SK-N-SH treated with all-trans-retinoic acid at 6 μM for 48 hours (cell line): ENCODE data around the gene BMPR2.

Source experiments
- ATAC-seq: fragments of 200-7000 bp; cut with Tn5 transposase; 3 replicates; pipeline ENCODE4 v1.9.1; 2020; ENCODE audit warnings: mild to moderate bottlenecking, moderate library complexity
- ARNTL ChIP-seq: fragments of 450-650 bp; formaldehyde crosslinking; IDR thresholded peaks from 2 replicates; pipeline ENCODE4 v1.5.0; 2020; ENCODE audit warnings: low read depth, mild to moderate bottlenecking, moderate library complexity, borderline replicate concordance
- ESRRG ChIP-seq: fragments of 250-450 bp; sonication (Bioruptor Pico); IDR thresholded peaks from 2 replicates; pipeline ENCODE4 v1.6.1; 2021; ENCODE audit warnings: mild to moderate bottlenecking
- GLIS3 ChIP-seq: fragments of 250-450 bp; sonication (Bioruptor Pico); IDR thresholded peaks from 2 replicates; pipeline ENCODE4 v1.5.0; 2020; ENCODE audit warnings: mild to moderate bottlenecking, moderate library complexity
- ISL1 ChIP-seq: fragments of 250-450 bp; sonication (Bioruptor Pico); IDR thresholded peaks from 2 replicates; pipeline ENCODE4 v2.1.2; 2022; ENCODE audit warnings: mild to moderate bottlenecking, moderate library complexity
- OSR1 ChIP-seq: fragments of 250-450 bp; sonication (Bioruptor Pico); IDR thresholded peaks from 2 replicates; pipeline ENCODE4 v1.8.0; 2022; ENCODE audit warnings: moderate library complexity, mild to moderate bottlenecking, inconsistent platforms
- PATZ1 ChIP-seq: fragments of 250-450 bp; sonication (Bioruptor Pico); IDR thresholded peaks from 2 replicates; pipeline ENCODE4 v1.8.0; 2020; ENCODE audit warnings: mild to moderate bottlenecking, moderate library complexity, borderline replicate concordance
- POU6F1 ChIP-seq: fragments of 250-450 bp; sonication (Bioruptor Pico); IDR thresholded peaks from 2 replicates; pipeline ENCODE4 v1.8.0; 2021; ENCODE audit warnings: low read depth, mild to moderate bottlenecking, moderate library complexity, borderline replicate concordance
- PPARA ChIP-seq: fragments of 250-450 bp; sonication (Bioruptor Pico); IDR thresholded peaks from 2 replicates; pipeline ENCODE4 v1.5.0; 2020; ENCODE audit warnings: mild to moderate bottlenecking, borderline replicate concordance
- RARB ChIP-seq: fragments of 250-450 bp; sonication (Bioruptor Pico); IDR thresholded peaks from 2 replicates; pipeline ENCODE4 v1.8.0; 2021; ENCODE audit warnings: mild to moderate bottlenecking, moderate library complexity
- SNAI2 ChIP-seq: fragments of 250-450 bp; sonication (Bioruptor Pico); IDR thresholded peaks from 2 replicates; pipeline ENCODE4 v1.5.0; 2020; ENCODE audit warnings: mild to moderate bottlenecking, moderate library complexity
- TCF4 ChIP-seq: fragments of 250-450 bp; sonication (Bioruptor Pico); IDR thresholded peaks from 2 replicates; pipeline ENCODE4 v1.8.0; 2021; ENCODE audit warnings: mild to moderate bottlenecking, moderate library complexity, borderline replicate concordance
- TOX ChIP-seq: fragments of 250-450 bp; sonication (Bioruptor Pico); IDR thresholded peaks from 2 replicates; pipeline ENCODE4 v1.8.0; 2021; ENCODE audit warnings: mild to moderate bottlenecking, moderate library complexity, borderline replicate concordance
- ZC3H10 ChIP-seq: fragments of 250-450 bp; sonication (Bioruptor Pico); IDR thresholded peaks from 2 replicates; pipeline ENCODE4 v1.5.1; 2021; ENCODE audit warnings: mild to moderate bottlenecking, moderate library complexity
- ZFP3 ChIP-seq: fragments of 250-450 bp; sonication (Bioruptor Pico); IDR thresholded peaks from 2 replicates; pipeline ENCODE4 v1.5.0; 2020; ENCODE audit warnings: mild to moderate bottlenecking, moderate library complexity
- ZFP30 ChIP-seq: fragments of 450-650 bp; formaldehyde crosslinking; IDR thresholded peaks from 2 replicates; pipeline ENCODE4 v1.5.0; 2022; ENCODE audit warnings: mild to moderate bottlenecking, moderate library complexity
- ZNF565 ChIP-seq: fragments of 450-650 bp; formaldehyde crosslinking; conservative IDR thresholded peaks from 2 replicates; pipeline ENCODE4 v1.5.0; 2020; ENCODE audit warnings: low read depth, mild to moderate bottlenecking, moderate library complexity
- ZNF8 ChIP-seq: fragments of 450-650 bp; formaldehyde crosslinking; IDR thresholded peaks from 2 replicates; pipeline ENCODE4 v1.5.0; 2020; ENCODE audit warnings: mild to moderate bottlenecking, moderate library complexity
- TF ChIP-seq, protein P1 (sequence below): fragments of 250-450 bp; sonication (Bioruptor Pico); IDR thresholded peaks from 2 replicates; pipeline ENCODE4 v1.5.1; 2020; ENCODE audit warnings: low read depth, mild to moderate bottlenecking, moderate library complexity
- TF ChIP-seq, protein P2 (sequence below): fragments of 250-450 bp; sonication (Bioruptor Pico); IDR thresholded peaks from 2 replicates; pipeline ENCODE4 v1.5.0; 2020; ENCODE audit warnings: mild to moderate bottlenecking, moderate library complexity
- TF ChIP-seq, protein P3 (sequence below): fragments of 250-450 bp; sonication (Bioruptor Pico); IDR thresholded peaks from 2 replicates; pipeline ENCODE4 v1.5.1; 2021; ENCODE audit warnings: mild to moderate bottlenecking, moderate library complexity

The BMPR2 gene

DNA sequence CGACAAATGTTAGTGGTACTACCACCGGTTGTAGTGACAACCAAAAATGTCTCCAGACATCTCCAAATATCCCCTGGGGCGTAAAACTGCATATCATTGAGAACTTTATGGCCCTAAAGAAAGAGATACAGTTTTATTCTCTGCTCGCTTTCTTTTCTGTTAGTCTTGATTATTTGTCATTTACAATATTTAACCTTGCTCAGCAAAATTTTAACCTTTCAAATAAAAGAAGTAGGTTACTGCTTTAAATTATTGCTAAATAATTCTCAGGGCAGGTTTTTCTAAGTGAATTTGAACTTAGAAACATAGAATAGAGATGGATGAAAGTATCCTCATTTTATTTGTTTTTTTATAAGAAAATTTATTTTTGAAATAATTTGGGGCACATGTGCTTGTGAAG lies 67.9 kb downstream of the BMPR2 start:
- ATAC-seq: no peak
- TF ChIP-seq, protein P1, sequence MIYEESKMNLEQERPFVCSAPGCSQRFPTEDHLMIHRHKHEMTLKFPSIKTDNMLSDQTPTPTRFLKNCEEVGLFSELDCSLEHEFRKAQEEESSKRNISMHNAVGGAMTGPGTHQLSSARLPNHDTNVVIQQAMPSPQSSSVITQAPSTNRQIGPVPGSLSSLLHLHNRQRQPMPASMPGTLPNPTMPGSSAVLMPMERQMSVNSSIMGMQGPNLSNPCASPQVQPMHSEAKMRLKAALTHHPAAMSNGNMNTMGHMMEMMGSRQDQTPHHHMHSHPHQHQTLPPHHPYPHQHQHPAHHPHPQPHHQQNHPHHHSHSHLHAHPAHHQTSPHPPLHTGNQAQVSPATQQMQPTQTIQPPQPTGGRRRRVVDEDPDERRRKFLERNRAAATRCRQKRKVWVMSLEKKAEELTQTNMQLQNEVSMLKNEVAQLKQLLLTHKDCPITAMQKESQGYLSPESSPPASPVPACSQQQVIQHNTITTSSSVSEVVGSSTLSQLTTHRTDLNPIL (CRISPR knock-in tag): no peak
- TF ChIP-seq ZNF8 (CRISPR knock-in tag) (no peak), ZFP3 (CRISPR knock-in tag) (no peak), SNAI2 (CRISPR knock-in tag) (no peak), GLIS3 (CRISPR knock-in tag) (no peak), ARNTL (CRISPR knock-in tag) (no peak), ZC3H10 (no peak), TCF4 (CRISPR knock-in tag) (no peak), PPARA (CRISPR knock-in tag) (no peak), ESRRG (no peak), ZNF565 (no peak), TOX (CRISPR knock-in tag) (no peak)
- TF ChIP-seq, protein P2, sequence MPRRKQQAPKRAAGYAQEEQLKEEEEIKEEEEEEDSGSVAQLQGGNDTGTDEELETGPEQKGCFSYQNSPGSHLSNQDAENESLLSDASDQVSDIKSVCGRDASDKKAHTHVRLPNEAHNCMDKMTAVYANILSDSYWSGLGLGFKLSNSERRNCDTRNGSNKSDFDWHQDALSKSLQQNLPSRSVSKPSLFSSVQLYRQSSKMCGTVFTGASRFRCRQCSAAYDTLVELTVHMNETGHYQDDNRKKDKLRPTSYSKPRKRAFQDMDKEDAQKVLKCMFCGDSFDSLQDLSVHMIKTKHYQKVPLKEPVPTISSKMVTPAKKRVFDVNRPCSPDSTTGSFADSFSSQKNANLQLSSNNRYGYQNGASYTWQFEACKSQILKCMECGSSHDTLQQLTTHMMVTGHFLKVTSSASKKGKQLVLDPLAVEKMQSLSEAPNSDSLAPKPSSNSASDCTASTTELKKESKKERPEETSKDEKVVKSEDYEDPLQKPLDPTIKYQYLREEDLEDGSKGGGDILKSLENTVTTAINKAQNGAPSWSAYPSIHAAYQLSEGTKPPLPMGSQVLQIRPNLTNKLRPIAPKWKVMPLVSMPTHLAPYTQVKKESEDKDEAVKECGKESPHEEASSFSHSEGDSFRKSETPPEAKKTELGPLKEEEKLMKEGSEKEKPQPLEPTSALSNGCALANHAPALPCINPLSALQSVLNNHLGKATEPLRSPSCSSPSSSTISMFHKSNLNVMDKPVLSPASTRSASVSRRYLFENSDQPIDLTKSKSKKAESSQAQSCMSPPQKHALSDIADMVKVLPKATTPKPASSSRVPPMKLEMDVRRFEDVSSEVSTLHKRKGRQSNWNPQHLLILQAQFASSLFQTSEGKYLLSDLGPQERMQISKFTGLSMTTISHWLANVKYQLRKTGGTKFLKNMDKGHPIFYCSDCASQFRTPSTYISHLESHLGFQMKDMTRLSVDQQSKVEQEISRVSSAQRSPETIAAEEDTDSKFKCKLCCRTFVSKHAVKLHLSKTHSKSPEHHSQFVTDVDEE (CRISPR knock-in tag): no peak
- TF ChIP-seq, protein P3, sequence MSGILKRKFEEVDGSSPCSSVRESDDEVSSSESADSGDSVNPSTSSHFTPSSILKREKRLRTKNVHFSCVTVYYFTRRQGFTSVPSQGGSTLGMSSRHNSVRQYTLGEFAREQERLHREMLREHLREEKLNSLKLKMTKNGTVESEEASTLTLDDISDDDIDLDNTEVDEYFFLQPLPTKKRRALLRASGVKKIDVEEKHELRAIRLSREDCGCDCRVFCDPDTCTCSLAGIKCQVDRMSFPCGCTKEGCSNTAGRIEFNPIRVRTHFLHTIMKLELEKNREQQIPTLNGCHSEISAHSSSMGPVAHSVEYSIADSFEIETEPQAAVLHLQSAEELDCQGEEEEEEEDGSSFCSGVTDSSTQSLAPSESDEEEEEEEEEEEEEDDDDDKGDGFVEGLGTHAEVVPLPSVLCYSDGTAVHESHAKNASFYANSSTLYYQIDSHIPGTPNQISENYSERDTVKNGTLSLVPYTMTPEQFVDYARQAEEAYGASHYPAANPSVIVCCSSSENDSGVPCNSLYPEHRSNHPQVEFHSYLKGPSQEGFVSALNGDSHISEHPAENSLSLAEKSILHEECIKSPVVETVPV (CRISPR knock-in tag): no peak

GRCh38 chr2:202449344-202449743 lies 73.2 kb downstream of the BMPR2 start:
- no peak for TF ChIP-seq ZFP30 (CRISPR knock-in tag)
- TF ChIP-seq, protein P1 (CRISPR knock-in tag): no peak
- no peak for TF ChIP-seq TOX (CRISPR knock-in tag)
- no peak for TF ChIP-seq OSR1 (CRISPR knock-in tag)
- TF ChIP-seq ZC3H10: no peak
- TF ChIP-seq PPARA (CRISPR knock-in tag): no peak
- no peak for TF ChIP-seq ISL1
- no peak for TF ChIP-seq GLIS3 (CRISPR knock-in tag)
- no peak for TF ChIP-seq POU6F1 (CRISPR knock-in tag)
- TF ChIP-seq ZFP3 (CRISPR knock-in tag): no peak
- no peak for TF ChIP-seq PATZ1 (CRISPR knock-in tag)
- TF ChIP-seq, protein P2 (CRISPR knock-in tag): no peak
- TF ChIP-seq, protein P3 (CRISPR knock-in tag): no peak
- TF ChIP-seq RARB: no peak
- no peak for TF ChIP-seq ESRRG
- no peak for ATAC-seq
